GM21737 (cell line): ENCODE measurements around the gene DPF3.

Source experiments
- ATAC-seq: cut with Tn5 transposase; IDR thresholded peaks from one replicate; pipeline ENCODE4 v1.9.1; 2021; ENCODE audit warnings: mild to moderate bottlenecking, moderate library complexity; ENCODE audit not compliant: unreplicated experiment

Gene DPF3

GRCh38 chr14:72577521-72577920, 316.4 kb downstream of the DPF3 start:
- no peak for ATAC-seq

- ATAC-seq, result no peak
Measured at GRCh38 chr14:72576258-72576657, 317.6 kb downstream of the DPF3 start.

- ATAC-seq, result no peak
Measured at GRCh38 chr14:72574715-72575114, 319.2 kb downstream of the DPF3 start.

- no peak for ATAC-seq
Measured at GRCh38 chr14:72573725-72574417, 320.0 kb downstream of the DPF3 start.
